ENCODE data around the gene AATF.

Gene AATF

DNA sequence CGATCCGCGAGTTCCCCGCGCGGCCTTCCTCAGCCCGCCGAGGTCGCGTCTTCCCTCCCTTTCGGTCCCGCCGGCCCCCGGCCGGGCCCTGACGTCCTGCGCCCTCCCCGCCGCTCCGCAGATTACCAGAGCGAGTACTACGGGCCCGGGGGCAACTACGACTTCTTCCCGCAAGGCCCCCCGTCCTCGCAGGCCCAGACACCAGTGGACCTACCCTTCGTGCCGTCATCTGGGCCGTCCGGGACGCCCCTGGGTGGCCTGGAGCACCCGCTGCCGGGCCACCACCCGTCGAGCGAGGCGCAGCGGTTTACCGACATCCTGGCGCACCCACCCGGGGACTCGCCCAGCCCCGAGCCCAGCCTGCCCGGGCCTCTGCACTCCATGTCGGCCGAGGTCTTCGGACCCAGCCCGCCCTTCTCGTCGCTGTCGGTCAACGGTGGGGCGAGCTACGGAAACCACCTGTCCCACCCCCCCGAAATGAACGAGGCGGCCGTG lies 6.1 kb upstream of the AATF start:
- DNase-seq, result no peak

DNA sequence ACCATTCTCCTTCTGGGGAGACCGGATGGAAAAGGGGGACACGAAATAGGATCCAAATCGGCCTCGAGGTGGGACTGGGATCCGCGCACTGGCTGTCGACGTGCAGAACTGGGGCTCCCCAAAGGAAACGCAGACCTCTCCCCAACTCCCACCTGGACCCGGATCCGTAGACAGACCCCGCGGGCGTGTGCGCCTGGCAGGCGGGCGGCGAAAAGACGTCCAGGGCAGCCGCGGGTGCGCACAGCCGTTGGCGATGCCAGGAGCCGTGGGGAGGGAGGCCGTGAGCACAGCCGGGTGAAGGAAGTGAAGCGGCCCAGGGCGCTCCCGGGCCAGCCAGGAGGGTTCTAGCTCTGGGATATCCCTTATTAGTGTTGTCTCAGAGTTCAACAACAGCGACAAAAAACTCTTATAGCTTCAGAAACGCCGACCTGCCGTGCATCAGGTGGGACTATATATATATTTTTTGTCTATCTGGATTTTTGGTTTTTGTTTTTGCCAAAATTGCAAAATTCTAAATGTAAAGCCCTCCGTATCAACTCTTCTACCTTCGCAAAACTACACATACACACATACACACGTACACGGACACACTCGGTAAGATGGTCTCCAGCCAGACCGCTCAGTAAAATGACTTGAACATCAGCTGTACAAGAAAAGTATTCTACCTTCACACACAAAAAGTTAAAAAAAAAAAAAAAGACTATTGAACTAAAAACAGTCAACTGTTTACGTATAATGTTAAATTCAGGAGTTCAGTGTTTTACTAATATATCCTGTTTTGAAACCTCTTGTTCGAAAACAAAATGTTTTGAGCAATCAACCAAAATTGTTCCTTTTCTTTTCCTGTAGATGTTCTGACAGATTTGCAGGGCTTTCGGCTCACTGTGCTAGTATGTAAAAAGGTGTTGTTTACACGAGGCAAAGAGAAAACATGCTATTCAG lies 5.2 kb upstream of the AATF start:
- no peak for DNase-seq

DNA sequence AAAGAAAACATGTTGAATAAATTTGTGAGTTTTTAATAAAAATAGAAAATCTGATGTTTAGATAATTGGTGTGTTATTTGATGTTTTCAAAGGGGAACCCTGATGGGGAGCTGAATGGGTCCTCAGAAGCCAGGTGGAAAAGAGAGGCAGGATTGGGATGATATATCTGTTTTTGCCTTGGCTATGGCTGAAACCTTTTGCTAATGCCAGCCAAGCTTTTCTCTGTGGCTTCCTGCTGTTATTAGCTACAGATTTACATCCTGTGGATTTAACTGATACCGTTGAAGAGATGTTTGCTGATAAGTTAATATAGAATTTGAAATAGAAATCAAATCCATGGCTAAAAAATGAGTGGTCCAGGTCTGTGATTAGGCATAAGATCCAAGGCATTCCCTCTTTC lies 4.2 kb upstream of the AATF start:
- no peak for DNase-seq

DNA sequence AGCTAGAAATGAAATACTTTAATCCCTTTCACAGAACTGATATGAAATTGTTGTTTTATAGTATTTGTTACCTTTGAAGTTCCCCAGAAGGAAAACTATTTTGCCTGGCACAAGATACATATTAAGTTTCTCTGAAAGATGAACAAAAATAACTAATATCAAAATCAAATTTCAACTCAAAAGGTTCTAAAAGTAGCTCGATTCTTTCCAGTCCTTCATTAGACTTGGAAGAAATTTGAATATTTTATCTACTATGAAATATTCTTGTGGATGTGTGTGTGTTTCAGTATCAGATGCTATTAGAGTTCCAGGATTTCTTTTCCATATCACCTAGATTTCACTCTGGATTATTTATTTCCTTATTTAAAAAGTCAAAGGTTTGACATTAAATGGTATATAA lies 3.6 kb upstream of the AATF start:
- no peak for DNase-seq

DNA sequence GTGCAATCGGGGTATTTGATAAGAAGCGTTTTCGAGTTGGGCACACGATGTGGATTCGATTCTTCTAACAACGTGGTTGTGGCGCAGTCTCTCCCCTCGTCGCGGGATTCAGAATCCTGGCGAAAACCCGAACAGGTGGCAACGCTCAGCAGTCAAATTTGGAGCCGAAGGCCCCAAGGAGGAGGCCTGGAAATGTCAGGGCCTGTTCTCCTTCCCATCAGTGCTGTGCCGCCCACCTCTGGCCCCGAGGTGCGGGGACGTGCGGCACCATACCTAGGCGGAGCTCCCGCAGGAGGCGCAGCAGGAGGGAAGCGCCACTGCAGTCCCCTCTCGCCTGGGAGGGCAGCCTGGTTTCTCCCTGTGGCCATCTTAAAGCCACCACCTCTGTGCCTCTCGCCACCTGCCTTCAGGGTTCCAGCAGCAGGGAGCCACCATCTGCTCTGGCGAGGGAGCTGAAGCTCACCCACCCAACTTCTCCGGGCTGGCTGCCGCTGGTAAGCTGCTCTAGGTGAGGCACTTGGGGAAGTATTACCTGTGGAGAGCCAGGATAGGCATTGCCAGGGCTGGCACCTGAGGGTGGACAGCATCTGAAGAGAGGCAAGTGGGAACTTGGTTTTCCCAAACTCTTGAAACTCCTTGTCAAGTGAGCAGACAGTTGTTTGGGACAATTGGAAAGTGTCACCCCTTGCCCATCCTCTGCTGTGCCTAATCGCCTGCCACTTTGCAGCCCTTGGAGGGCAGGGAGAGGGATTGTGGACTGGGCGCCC lies 2.6 kb upstream of the AATF start:
- DNase-seq, result no peak

DNA sequence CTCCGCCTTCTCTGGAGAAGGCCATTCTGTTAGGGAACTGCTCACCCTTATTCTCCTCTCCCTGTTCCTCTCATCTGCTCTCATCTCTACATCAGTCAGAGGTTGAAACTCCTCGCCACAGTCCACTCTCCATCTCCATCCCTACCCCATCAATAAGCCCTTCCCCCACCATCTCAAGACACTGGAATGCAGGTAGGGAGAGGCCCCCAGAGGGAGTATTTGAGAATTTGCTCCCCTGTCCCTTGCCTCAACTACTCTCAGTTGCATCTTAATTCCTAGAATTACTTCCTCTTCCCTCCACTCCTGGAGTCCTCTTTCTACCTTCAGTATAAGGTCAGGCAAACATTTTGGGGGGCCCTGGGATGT lies 2.0 kb upstream of the AATF start:
- DNase-seq, result no peak

DNA sequence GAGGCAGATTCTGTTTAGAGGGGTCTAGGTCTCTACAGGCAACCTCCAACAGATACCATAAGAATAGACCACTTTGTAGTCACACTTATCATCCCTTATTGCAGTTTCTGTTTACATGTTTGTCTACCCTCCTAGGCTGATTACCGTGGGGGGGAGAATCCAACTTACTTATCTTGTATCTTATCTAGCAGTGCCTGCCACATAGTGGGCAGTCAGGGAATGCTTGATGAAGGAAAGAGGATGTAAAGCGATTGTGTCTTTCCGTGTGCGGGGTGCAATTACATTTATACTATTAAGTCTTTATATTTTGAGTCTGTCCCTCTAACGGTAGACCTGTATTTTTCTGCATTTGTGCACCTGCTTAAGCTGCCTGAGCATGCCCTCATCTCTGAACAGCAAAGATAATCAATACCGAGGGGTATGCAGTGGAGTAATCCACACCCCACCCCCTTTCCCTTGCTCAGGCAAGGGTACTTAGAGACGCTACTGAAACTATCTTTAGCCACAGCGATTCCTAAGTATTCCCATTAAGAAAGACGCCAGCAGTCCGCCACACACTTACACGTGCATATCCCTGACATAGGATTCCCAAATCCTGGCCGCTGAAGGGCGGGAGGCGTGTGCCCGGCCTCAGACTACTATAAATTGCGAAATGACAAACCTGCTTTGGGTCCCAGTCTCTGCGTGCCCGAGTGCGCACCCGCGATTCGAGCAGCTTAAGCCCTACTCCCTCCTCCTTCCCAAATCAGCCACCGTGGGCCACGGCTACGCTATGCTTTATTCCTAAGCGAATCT lies 635 bp upstream of the AATF start:
- no peak for DNase-seq

DNA sequence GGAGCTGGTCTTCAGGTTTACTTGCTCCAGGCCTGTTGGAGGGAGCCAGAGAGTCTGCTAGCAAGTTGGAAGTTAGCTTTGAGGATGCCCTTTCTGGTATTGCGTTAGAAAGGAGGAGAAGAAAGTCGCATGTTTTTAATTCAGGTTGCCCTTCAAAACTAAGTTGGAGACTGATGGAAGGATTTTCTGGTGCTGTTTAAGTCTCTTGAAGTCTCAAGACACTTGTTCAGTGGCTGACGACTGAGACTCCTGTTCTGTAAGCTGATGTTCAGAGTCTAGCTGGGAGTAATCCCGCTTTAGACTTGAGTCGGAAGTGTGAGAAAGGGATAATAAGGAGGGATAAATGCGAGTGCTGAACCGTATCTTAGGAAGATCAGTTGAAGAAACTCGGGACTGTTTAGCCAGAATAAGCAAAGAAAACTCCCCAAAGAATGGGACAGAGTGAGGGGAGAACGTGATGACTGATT lies 740 bp downstream of the AATF start:
- DNase-seq, result no peak

DNA sequence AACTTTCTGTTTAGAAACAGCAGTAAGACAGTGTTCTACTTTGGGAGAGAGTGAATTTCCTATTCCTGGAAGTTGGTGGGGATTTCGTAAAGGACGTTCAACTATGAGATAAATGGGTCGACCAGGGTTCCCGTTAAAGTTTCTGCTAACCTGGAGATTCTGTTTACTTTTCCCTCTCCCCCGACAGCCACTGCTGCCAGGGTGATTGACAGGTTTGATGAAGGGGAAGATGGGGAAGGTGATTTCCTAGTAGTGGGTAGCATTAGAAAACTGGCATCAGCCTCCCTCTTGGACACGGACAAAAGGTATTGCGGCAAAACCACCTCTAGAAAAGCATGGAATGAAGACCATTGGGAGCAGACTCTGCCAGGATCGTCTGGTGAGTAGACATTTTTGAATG lies 1.3 kb downstream of the AATF start:
- DNase-seq, result no peak

DNA sequence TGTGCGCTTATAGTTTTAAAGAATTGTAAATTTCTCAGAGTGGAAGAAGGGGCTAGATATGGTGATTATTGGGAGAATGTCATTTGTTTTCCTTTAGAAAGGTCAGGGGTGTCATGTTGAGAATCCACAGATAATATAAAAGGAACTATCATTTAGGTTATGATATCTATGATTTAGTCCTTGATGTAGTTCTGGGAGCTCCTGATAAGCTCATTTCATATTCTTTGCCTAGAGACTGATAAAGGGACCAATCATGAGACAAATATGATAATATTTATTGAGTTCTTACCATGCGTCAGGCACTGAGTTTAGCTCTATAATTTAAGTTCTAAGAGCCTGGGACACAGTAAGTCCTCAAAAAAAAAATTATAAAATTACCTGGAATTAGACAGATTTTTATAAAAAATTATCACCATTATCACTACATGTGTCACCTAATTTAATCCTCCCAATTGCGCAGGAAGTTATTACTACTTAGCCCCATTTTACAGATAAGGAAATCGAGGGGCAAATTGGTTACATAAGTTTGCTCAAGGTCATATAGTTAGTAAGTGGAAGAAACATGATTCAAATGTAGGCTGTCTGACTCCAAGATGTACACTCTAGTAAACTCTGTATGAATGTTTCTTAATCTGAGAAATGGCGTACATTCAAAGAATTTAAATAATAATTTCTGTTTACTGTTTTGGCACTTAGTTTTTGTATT lies 2.5 kb downstream of the AATF start:
- no peak for DNase-seq

DNA sequence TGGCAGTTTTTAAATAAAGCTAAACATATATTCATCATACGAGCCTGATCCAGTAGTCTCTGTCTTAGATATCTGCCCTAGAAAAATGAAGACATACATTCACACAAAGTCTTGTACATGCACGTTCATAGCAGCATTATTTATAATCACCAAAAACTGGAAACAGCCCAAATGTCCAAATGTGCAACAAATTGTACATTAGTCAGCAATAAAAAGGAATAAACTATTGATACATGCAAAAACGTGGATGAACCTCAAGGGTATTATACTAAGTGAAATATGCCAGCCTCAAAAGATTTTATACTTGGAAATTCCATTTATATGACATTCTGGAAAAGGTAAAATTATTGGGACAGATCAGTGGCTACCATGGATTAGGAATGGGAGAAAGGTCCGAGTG lies 22.8 kb downstream of the AATF start:
- DNase-seq, result no peak

DNA sequence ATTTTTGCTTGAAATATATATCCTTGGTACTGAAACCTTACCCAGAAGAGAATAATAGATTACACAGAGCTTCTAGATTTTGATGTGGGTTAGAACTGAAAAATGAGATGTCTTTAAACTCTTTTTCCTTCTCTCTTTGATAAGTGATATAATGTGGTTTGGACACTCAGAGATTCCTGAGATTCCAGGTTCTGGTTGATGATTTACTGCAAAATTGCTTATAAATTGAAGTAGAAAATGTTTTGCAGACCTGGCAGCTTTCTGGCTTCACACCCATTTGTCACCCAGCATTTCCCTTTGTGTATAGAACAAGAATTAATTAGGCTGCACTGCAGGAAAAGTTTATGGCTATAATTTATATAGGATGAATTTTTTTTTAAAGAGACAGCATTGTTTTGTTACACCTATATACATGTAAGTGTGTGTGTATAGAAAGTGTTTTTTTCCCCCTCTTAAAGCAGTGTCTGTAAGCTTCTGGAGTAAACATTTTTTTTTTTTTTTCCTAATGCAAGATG lies 23.5 kb downstream of the AATF start:
- DNase-seq, result no peak

DNA sequence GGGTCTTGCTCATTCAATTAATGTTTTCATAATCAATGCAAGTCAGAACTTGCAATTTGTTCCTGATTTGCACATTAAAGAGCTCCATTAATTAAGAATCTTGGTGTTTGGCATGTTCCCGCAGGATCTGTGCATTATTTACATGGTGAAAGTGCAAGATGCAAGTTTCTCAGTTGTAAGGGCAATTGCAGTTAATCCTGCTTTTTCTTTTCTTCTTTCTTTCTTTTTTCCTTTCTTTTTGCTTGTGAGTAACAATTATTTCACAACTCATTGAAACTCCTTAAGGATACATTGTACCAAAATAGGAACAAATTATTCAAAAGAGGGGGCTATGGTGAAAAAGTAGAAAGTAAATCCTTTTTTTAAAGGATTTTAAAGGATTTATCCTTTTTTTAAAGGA lies 24.2 kb downstream of the AATF start:
- no peak for DNase-seq

DNA sequence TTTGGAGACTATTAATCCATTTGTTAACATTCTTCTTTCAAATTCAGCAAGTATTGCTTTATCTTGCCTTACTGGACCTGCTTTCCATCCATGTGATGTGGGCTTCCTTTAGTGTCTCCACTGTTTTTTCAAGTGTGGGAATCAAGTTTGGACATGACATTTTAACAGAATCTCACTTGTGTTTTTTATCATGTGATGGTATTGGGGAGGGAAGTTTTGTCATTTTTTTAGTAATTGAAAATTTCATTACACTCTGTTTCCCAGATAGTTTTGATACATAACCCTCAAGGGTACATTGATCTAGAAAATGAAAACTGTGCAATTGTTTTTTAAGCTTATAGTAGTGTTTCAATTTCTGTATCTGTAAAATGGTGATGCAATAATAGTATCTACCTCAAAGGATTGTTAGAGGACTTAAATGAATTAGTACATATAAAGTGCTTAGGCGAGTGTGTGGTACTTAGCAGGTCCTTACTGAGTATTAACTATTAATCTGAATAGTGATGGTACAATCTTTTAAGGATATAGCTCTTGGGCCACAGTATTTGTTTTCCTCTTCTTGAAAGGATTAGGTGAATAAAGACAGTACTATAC lies 27.3 kb downstream of the AATF start:
- no peak for DNase-seq

DNA sequence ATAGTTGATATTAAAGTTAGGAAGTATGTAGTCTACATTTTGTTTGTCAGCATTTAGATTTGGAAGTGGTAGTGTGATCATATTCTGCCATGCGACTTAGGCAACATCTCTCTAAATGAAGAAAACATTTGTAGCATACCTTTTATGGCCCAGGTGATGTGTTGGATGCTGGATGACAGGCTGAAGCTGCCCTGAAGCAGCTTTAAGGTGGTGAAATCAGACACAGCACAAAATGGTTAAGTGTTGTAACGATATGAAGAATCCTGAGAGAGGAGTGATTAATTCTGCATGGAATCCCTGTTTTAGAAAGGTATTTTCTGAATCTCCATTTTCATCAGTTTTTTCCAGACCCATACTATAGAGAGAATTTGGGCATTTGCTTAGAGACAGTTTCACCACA lies 28.3 kb downstream of the AATF start:
- no peak for DNase-seq

DNA sequence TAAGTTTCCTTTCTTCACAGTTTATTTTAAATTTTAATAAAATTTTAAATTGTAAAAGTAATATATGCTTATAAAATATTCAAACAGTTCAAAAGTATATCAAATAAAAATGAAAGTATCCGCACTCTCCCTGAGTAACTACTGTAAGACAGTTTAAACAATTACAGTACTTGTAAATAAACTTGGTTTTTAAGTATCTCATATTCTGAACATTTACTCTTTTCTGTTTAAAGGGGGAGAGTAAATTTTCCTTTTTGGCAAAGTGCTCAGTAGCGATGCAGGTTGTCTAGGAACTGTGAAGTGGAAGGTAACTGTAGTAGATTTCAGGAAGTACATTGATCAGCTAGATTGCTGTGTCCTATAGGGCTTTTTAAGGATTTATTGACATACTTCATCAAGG lies 28.8 kb downstream of the AATF start:
- no peak for DNase-seq

DNA sequence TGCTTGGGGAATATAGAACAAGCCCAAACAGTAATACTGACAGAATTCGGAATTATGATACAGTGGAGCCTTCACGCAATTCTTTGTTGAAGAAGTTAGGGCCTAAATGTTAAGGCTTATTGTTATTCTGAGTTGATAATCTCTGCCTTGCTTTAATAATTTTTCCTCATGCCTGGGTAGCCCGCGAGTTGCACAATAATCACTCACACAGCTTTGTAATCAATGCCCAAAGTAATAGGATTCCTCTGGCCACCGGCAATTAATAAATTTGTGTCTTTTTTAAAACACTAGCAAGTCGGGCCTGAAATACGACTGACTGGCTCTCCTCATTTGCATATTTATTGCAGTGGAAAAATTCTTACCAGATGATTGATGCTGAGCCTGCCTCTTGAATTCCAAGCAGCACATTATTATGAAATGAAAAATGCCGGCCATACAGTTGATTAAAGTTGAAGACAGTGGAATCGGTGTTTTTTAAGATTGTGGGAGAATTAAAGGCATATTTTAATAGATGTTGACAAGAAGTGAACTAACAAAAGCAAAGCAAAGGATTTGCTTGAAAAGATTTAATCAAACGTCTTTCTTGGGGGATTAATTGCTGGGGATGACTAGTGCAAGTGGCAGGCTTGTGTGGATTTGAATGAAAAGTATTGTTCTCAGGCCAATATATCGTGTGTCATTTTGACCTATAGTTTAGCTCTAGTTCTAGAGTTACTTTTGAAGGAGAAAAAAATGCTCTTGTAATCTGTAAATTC lies 30.2 kb downstream of the AATF start:
- DNase-seq, result no peak

DNA sequence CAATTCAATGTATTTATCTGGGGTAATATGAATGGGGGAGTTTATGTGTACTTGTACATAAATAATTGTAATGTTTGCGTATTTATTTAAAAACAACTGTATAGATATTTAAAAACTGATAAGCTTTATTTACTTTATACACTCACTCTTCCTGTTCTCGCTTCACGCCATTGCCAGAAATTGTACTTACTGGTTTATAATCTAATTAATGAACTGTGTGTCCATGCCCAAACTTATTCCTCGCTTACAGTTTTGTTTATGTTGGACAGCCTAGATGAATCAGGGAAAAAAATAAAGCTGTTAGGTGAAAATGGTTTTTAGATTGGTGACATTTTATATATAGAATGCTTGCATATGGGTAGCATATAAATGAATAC lies 30.8 kb downstream of the AATF start:
- DNase-seq, result no peak

DNA sequence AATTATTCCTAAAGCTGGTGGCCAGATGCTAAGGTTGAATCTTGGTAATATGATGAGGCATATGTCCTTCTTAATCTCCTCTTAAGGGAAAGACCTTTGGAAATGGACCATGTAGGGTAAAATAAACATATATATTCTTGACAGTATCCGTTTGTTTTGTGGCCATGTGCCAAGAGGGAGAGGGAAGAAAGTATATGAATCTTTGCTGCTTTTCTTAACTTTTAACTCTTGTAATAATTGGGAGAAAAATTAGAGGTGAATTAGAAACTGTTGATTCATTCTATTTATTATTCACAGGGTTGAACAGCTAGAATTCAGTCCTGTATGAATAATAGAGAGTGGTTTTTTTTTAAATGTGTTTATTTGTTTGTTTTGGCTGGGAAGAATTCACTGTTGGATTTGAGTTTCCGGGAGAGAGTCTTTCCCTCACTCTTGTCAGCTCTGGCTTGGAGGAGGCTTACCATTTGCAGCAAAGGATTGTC lies 31.6 kb downstream of the AATF start:
- DNase-seq, result no peak

DNA sequence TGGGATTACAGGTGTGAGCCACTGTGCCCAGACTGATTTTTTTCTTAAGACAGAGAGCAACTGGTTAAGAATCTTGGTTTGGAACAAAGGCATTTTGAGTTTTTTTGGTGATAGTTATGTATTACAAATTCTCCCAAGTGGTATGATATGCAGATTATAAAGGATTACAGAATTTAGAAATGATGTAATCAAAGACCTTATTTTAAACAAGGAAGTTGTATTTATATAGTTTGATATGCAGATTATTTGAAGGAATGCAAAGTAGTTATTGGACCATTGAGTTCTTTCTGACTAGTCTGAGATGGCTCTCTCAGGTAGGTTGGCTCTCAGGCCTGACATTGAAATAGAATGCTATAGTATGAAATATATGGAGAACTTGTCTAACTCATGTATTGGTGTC lies 34.9 kb downstream of the AATF start:
- DNase-seq, result no peak

DNA sequence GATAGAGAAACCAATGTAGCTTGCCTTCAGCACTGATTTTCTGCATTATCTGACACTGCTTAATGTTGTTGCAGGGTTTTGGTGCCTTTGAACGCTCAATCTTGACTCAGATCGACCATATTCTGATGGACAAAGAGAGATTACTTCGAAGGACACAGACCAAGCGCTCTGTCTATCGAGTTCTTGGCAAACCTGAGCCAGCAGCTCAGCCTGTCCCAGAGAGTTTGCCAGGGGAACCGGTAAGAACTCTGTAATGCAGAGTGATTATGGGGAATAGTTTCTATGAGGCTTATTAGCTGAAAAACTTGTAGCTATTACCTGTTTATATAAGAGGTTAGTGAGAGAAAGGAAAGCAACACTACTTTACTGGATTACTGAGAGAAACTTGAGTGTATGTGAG lies 40.4 kb downstream of the AATF start:
- no peak for DNase-seq
